Measurements from ENCODE around the gene COQ7. TPM values are rescaled to one million over a fixed set of nuclear protein-coding genes. Genes with fewer than 3 reads are reported as not detected.

COQ7 gene
- 28.5 and 33.8 TPM in 2 replicates for total RNA-seq (2014; rRNA removed; shearing (Covaris generic))
- 24.6 and 34.4 TPM in 2 replicates for polyA plus RNA-seq (2014; cell fraction: nucleus; rRNA removed)

DNA sequence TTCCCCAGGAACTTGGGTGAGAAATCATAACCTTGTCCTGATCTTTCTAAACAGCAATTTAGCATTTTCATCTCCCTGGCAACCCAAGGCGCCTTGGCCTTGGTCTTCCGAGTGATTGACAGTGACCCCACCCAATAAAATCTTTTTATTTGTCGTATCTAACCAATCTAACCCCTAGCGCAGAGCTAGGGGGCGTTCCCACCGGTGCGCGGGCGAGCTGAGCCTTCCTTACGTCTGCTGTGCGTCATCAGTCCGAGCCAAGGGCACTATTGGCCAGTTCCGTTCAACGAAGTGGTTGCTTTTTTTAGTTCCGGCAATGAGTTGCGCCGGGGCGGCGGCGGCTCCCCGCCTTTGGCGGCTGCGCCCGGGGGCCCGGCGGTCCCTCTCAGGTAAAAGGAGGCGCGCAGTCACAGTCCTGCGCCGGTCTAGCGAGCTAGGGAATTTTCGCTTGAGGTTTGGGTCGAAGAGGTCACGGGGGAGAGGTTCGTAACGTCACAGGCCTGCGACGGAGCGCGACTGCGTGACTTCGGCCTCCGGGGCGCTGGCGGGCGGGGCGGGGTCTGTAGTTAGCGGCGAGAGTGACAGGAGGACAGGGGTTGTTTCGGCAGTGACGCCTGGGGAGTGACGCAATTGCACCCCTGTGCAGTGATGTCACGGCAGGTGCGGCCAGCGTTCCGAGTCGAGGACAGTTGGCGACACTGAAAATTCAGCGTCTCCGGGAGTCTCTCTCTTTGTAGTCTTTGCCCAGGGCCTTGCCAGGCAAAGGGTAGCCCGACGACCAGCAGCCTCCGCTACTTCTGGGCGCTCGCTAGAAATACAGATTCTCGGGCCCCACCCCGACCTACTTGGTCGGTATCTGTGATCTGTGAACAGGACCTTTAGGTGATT is at the start of gene COQ7:
COQ7 (plus strand) TSS at position 266 of the 888 bp plus-strand sequence; CDS start at position 317, 51 bp downstream.
- peak; percentile 100 for DNase-seq (ENCODE audit: extremely low read depth, low read depth)

DNA sequence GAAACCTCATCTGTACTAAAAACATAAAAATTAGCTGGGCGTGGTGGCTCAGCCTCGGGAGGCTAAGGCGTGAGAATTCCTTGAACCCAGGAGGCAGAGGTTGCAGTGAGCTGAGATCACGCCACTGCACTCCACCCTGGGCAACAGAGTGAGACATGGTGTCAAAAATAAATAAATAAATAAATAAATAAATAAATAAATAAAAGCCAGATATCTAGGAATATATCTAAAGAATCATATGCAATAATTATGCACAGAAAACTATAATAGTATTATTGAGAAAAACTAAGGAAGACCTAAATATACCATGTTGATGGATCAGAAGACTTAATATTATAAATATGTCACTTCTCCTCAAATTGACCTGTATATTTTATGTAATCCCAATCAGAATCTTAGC is 46.7 kb upstream of the COQ7 start:
- no peak for DNase-seq (ENCODE audit: extremely low read depth, low read depth)

DNA sequence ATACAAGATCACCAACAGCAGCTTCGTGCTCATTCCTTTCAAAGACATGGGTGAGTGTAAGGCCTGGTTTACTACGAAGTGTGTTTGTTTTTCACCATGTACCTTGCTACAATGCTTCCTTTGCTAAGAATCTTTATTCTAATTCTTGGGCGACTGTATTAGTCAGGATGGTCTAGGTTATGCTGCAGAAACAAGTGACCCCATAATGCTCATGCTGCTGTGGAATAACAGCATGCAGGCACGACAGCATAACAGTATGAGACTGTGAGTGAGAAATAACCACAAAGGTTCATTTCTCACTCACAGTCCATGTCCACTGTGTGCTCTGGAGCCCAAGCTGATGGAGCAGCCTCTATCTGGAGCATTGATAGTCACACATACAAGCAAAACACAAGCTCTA is 45.7 kb upstream of the COQ7 start:
- DNase-seq (ENCODE audit: extremely low read depth, low read depth) = no peak

DNA sequence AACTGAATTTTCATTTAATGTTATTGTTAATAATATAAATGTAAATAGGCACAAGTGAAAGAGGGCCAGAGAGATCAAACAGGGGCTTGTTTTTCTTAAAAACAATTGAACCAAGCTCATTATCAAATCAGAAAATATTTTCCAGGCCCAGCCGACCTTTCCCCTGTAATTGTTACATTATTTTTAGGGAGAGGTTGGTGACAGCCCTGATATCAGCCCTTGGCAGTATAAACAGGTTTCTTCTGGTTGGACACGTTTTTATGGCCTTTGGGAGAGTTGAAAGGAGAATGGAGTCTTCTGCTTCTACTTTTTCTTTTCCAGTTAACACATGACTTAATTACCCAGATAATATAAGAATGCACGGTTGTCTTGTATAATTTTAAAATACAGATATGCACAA is 40.0 kb upstream of the COQ7 start:
- no peak for DNase-seq (ENCODE audit: extremely low read depth, low read depth)

DNA sequence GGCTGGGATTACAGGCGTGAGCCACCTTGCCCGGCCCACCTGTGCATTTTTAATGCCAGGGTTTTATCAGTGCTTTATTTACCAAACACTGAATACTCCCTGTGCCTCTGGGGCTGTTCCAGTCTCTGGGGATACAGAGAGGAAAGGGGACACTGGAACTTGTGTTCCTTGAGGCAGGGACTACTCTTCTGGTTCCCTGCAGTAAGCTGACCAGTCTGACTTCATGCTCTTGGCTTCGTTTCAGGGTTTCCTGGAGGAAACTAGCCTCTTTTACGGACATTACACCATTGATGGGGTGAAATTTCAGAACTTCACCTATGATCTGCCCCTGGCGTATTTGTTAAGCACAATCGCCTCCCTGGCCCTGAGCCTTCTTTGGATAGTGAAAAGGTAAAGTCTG is 37.4 kb upstream of the COQ7 start:
- DNase-seq (ENCODE audit: extremely low read depth, low read depth) = no peak

DNA sequence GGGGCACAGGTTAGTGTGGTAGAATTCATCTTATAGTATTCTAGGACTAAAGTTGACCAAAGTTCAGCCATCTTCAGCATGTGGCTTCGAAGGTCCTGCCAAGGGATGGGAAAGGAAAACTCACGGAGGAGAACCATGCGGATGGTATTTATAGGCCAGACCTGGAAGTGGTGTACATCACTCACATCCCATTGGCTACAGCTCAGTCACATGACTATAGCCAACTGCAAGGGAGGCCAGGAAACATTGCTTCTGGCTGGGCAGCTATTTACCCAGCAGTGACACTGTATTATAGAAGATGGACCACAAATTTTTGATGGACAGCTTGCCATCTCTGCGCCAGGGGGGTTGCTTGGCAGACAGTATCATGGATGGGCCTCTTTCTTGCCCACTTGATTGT is 35.7 kb upstream of the COQ7 start:
- no peak for DNase-seq (ENCODE audit: extremely low read depth, low read depth)

DNA sequence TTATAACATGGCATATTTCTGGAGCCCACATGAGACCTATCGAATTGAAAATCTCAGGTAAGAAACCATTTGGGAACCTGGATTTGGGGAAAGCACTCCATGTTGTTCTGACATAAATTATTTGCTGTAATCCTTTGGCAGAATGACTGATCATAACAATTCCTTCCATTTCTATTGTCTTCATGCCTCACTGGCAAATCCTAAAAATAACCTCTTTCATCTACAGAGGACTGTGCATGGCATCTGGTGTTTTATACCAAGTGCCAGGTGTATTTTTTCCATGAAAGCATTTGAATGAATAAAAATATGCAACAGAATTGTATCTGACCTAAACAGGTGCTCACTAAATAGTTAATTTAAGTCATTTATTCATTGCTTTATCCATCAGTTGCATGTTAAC is 33.7 kb upstream of the COQ7 start:
- no peak for DNase-seq (ENCODE audit: extremely low read depth, low read depth)

- no peak for DNase-seq (ENCODE audit: extremely low read depth, low read depth)
Observed at GRCh38 chr16:19040400-19040799, 27.0 kb upstream of the COQ7 start.

DNA sequence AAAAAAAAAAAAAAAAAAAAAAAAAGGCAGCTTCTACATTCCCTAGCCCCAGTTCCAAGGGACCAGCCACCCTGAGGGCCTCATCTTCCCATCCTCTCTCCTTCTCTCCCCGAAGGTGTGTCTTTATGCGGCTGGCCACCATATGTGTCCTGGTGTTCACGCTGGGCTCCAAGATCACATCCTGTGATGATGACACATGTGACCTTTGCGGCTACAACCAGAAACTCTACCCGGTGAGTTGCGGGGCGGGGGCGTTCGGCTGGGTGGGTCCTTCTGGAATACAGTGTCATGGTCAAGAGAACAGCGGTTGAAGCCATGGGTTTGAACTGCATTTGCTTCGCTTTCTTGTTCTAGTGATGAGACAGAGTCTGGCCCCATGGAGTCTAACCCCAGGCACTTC is 22.6 kb upstream of the COQ7 start:
- no peak for DNase-seq (ENCODE audit: extremely low read depth, low read depth)

DNA sequence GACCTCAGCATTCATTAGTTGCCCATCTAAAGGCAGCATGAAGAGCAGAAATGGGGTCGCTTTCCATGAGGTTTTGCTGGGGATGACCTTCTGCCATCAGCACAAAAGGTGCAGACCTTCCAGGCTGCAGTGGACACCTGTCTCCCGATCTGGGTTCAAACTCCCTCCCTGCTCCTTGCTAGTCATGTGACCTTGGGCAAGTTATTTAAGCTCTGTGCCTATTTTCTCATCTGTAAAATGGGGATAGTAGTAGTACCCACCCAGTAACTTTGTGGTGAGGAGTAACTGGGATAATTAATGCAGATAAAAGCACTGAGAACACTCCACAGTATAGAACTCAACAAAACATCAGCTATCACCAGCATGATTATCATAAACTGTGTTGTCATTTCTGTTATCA is 21.4 kb upstream of the COQ7 start:
- no peak for DNase-seq (ENCODE audit: extremely low read depth, low read depth)

DNA sequence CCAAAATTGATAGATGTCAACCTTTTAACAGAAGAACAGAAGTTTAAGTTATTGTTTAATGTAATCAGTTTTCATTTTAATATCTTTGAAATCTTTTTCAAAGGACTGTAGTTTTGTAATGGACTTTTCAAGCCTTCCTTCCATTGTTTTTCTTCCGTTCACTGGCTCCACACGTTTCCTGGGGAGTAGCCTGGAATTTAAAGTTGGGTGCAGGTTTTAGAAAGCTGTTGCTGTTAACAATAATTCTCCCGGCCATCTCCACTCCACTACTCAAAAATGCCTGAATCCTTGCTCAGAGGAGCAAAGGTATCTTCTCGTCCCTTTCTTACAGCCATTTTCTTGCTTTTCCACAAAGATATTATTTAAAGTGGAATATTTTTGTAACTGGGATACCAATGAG is 4.7 kb upstream of the COQ7 start:
- DNase-seq (ENCODE audit: extremely low read depth, low read depth) = no peak

DNA sequence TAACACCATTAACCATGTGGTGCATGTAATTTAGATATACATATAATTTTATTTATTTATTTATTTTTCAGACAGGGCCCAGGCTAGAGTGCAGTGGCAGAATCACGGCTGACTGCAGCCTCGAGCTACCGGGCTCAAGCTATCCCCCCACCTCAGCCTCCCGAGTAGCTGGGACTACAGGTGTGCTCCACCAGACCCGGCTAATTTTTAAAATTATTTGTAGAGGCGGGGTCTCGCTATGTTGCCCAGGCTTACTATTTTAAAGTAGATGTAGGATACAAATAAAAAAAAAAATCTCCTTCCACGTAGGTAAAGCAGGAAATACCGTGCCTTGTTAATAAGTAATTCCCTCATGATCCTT is 446 bp upstream of the COQ7 start:
- DNase-seq (ENCODE audit: extremely low read depth, low read depth) = no peak

DNA sequence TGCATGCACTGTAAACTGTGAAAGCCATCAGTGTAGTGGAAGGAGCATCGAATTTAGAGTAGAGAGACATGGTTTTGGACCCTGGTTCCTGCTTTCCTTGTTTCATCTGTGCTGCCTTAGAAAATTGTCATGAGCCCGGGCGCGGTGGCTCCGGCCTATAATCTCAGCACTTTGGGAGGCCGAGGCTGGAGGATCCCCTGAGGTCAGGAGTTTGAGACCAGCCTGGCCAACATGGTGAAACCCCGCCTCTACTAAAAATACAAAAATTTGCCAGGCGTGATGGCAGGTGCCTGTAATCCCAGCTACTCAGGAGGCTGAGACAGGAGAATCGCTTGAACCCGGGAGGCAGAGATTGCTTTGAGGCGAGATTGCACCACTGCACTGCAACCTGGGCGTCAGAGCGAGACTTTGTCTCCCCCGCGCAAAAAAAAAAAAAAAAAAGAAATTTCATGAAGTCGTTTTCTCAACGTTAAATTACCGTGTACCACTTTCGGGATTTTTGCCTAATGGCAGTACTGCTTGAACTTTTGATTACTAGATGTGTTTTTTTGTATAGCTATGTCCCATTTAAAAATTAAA is 912 bp downstream of the COQ7 start:
- no peak for DNase-seq (ENCODE audit: extremely low read depth, low read depth)

- peak; percentile 65 for DNase-seq (ENCODE audit: extremely low read depth, low read depth)
Observed at GRCh38 chr16:19071811-19072777, 4.7 kb downstream of the COQ7 start.

- DNase-seq (ENCODE audit: extremely low read depth, low read depth) = no peak
Observed at GRCh38 chr16:19073344-19073743, 5.9 kb downstream of the COQ7 start.

- no peak for DNase-seq (ENCODE audit: extremely low read depth, low read depth)
Observed at GRCh38 chr16:19073863-19074262, 6.4 kb downstream of the COQ7 start.

- DNase-seq (ENCODE audit: extremely low read depth, low read depth) = no peak
Observed at GRCh38 chr16:19075511-19075910, 8.1 kb downstream of the COQ7 start.

- DNase-seq (ENCODE audit: extremely low read depth, low read depth) = no peak
Observed at GRCh38 chr16:19077879-19078278, 10.5 kb downstream of the COQ7 start.

- no peak for DNase-seq (ENCODE audit: extremely low read depth, low read depth)
Observed at GRCh38 chr16:19083670-19084069, 16.3 kb downstream of the COQ7 start.

- DNase-seq (ENCODE audit: extremely low read depth, low read depth) = no peak
Observed at GRCh38 chr16:19084139-19084538, 16.7 kb downstream of the COQ7 start.

DNA sequence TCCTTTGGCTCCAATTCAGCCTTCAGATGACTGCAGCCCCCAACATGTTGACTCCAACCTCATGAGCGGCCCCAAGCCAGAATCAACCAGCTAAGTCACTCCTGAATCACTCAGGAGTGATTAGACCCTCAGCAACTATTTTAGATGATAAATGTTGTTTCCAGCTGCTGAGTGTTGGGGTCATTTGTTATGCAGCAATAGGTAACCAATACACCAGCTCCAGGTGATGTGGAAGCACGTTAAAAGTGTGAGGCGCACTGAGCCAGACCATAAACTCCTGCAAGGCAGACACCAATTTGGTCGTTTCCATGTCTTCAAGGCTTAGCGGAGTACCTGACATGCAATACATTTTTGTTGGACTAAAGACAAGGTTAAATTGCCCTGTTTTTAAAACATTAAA is 17.5 kb downstream of the COQ7 start:
- no peak for DNase-seq (ENCODE audit: extremely low read depth, low read depth)

All from NCI-H460 (cell line).